Measurements from ENCODE around the gene SEMA3A.

Gene SEMA3A

GRCh38 chr7:84042110-84042539, 152.5 kb downstream of the SEMA3A start:
- no peak overlapping the region for H3K4me3 ChIP-seq (ENCODE audit: low read depth, low read length)
- in situ Hi-C loops (cut with HindIII; ENCODE audit: low sequenced_read_pairs) = no loop called here
- TF ChIP-seq CTCF (IDR thresholded peaks at IDR 0.05; ENCODE audit: low read depth, low read length) = no peak
- DNase-seq (ENCODE audit: low read depth, low spot score) = peak; percentile 83

- DNase-seq (ENCODE audit: low read depth, low spot score) = no peak
- in situ Hi-C loops (cut with HindIII; ENCODE audit: low sequenced_read_pairs) = no loop called here
- TF ChIP-seq CTCF (IDR thresholded peaks at IDR 0.05; ENCODE audit: low read depth, low read length) = no peak
- no peak overlapping the region for H3K4me3 ChIP-seq (ENCODE audit: low read depth, low read length)
Measured at GRCh38 chr7:84041649-84042048, 152.9 kb downstream of the SEMA3A start.

- no peak for DNase-seq (ENCODE audit: low read depth, low spot score)
- no peak overlapping the region for H3K4me3 ChIP-seq (ENCODE audit: low read depth, low read length)
- in situ Hi-C loops (cut with HindIII; ENCODE audit: low sequenced_read_pairs) = no loop called here
- no peak for TF ChIP-seq CTCF (IDR thresholded peaks at IDR 0.05; ENCODE audit: low read depth, low read length)
Measured at GRCh38 chr7:84040355-84040754, 154.2 kb downstream of the SEMA3A start.

- no peak for TF ChIP-seq CTCF (IDR thresholded peaks at IDR 0.05; ENCODE audit: low read depth, low read length)
- no peak overlapping the region for H3K4me3 ChIP-seq (ENCODE audit: low read depth, low read length)
- in situ Hi-C loops (cut with HindIII; ENCODE audit: low sequenced_read_pairs) = no loop called here
- no peak for DNase-seq (ENCODE audit: low read depth, low spot score)
Measured at GRCh38 chr7:84039432-84039831, 155.2 kb downstream of the SEMA3A start.

- DNase-seq (ENCODE audit: low read depth, low spot score) = no peak
- no peak for TF ChIP-seq CTCF (IDR thresholded peaks at IDR 0.05; ENCODE audit: low read depth, low read length)
- H3K4me3 ChIP-seq (ENCODE audit: low read depth, low read length) = no peak overlapping the region
- in situ Hi-C loops (cut with HindIII; ENCODE audit: low sequenced_read_pairs) = no loop called here
Measured at GRCh38 chr7:84027678-84028077, 166.9 kb downstream of the SEMA3A start.

GRCh38 chr7:84025332-84025927, 169.2 kb downstream of the SEMA3A start:
- no peak for TF ChIP-seq CTCF (IDR thresholded peaks at IDR 0.05; ENCODE audit: low read depth, low read length)
- H3K4me3 ChIP-seq (ENCODE audit: low read depth, low read length) = no peak overlapping the region
- in situ Hi-C loops (cut with HindIII; ENCODE audit: low sequenced_read_pairs) = no loop called here

More at GRCh38 chr7:84025332-84025927, 169.2 kb downstream of the SEMA3A start:
- DNase-seq (ENCODE audit: low read depth, low spot score) = peak; percentile 97

All from astrocyte of the spinal cord (primary cell).